GM10248 (cell line): Measurements from ENCODE around the gene KCNQ1.

Experiments
- CTCF ChIA-PET: fragments of 300-600 bp; sonication (Branson Sonifier 250); formaldehyde crosslinking; extraction: SDS; loops from one replicate; lab custom pipeline; 2021; ENCODE audit warnings: antibody characterized with exemption; lab: Yijun Ruan, JAX
- POLR2A ChIA-PET: fragments of 350-650 bp; sonication (Branson Sonifier 250); formaldehyde crosslinking; extraction: SDS; loops from one replicate; lab custom pipeline; 2020; ENCODE audit warnings: antibody characterized with exemption; lab: Yijun Ruan, JAX
- DNase-seq: peaks from one replicate; pipeline ENCODE4 v3.0.0; 2012; ENCODE audit errors: extremely low spot score
- CTCF ChIP-seq: IDR thresholded peaks from 2 replicates; pipeline ENCODE4 v1.5.1; 2012; ENCODE audit warnings: mild to moderate bottlenecking, low read depth; ENCODE audit errors: extremely low read depth, missing control alignments, control extremely low read depth

Gene KCNQ1

GRCh38 chr11:2732261-2732939 is 287.6 kb downstream of the KCNQ1 start:
- CTCF ChIA-PET, result no interaction called here
- POLR2A ChIA-PET, result no interaction called here
- no peak for TF ChIP-seq CTCF
- no peak for DNase-seq

GRCh38 chr11:2732940-2733628 is 288.3 kb downstream of the KCNQ1 start:
- ChIA-PET CTCF (no interaction called here), POLR2A (no interaction called here)
- no peak for DNase-seq
- TF ChIP-seq CTCF, result no peak

- no peak for TF ChIP-seq CTCF
- ChIA-PET POLR2A (no interaction called here), CTCF (no interaction called here)
- no peak for DNase-seq
These were observed 289.6 kb downstream of the KCNQ1 start for GRCh38 chr11:2734181-2735052.

- CTCF ChIA-PET, result no interaction called here
These were observed 290.3 kb downstream of the KCNQ1 start for GRCh38 chr11:2735053-2735589.

GRCh38 chr11:2736577-2737225 is 291.9 kb downstream of the KCNQ1 start:
- ChIA-PET POLR2A (no interaction called here), CTCF (interaction anchor here (1.2 kb wide), 1 partner anchor 15 kb away, joined by 4 read pairs; no protein-coding TSS in a partner anchor)
- no peak for TF ChIP-seq CTCF
- no peak for DNase-seq

More at GRCh38 chr11:2735053-2735589, 290.3 kb downstream of the KCNQ1 start:
- no peak for TF ChIP-seq CTCF
- POLR2A ChIA-PET, result no interaction called here
- no peak for DNase-seq

GRCh38 chr11:2737226-2737590 is 292.4 kb downstream of the KCNQ1 start:
- no peak for TF ChIP-seq CTCF
- ChIA-PET POLR2A (no interaction called here), CTCF (interaction anchor here (1.2 kb wide), 1 partner anchor 15 kb away, joined by 4 read pairs; no protein-coding TSS in a partner anchor)
- no peak for DNase-seq
